DOHH2 (cell line): ENCODE measurements around the gene RC3H1.

Source experiments
- CTCF ChIP-seq: fragments of 200-600 bp; sonication (generic); IDR thresholded peaks from one replicate; pipeline ENCODE4 v1.5.1; 2014; ENCODE audit warnings: antibody characterized with exemption, mild to moderate bottlenecking, low read depth, low read length; ENCODE audit not compliant: poor library complexity, severe bottlenecking
- EZH2phosphoT487 ChIP-seq: fragments of 200-600 bp; sonication (generic); IDR thresholded peaks from 2 replicates; pipeline ENCODE4 v1.6.1; 2017; ENCODE audit warnings: borderline replicate concordance, mild to moderate bottlenecking, antibody characterized with exemption, low read length, moderate library complexity, mixed read lengths

DNA sequence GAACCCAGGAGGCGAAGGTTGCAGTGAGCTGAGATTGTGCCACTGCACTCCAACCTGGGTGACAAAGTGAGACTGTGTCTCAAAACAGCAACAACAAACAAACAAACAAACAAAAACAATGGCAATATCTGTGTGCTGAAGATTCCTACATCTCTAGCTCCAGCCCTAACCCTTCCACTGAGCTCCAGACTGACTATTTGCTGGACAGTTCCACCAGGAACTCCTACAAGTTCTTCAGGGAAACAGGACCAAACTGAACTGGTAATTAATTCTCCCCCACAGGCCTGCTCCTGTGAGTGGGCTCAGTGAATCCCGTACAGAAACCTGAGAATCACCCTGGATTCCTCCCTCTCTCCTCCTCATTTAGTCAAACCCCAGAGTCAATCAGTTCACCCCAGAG lies 106.6 kb downstream of the RC3H1 start:
- TF ChIP-seq CTCF (no peak), EZH2phosphoT487 (no peak)
